Gastrocnemius medialis (tissue), 4 donors: ENCODE measurements around the gene DCTN3. TPM values are rescaled to one million over a fixed set of nuclear protein-coding genes. Genes with fewer than 3 reads are reported as not detected.
A peak's percentile ranks its signal among the peaks of the same experiment; 100 is the strongest.

Source experiments
- ATAC-seq, 2 donors: fragments of 150-250 bp; one replicate each; pipeline ENCODE4 v1.9.1; 2016
- DNase-seq, 2 donors: peaks; one replicate each; pipeline ENCODE4 v3.0.0-alpha.2; 2019
- H3K27ac ChIP-seq, 4 donors: fragments of 200-600 bp; sonication (generic); 1 replicate in 1 of 4; 2 replicates in 3 of 4; pipeline ENCODE4 v1.5.1; 2016 to 2018; ENCODE audit warnings: mild to moderate bottlenecking in 2 of 4, moderate library complexity in 1 of 4
- H3K27me3 ChIP-seq, 3 donors: fragments of 200-600 bp; sonication (generic) in 2 of 3; 1 replicate in 1 of 3; 2 replicates in 2 of 3; pipeline versions ENCODE4 v1.5.1 to v1.6.0; 2016 to 2019; ENCODE audit warnings: mild to moderate bottlenecking in 1 of 3, moderate library complexity in 1 of 3
- H3K36me3 ChIP-seq, 2 donors: fragments of 200-600 bp; sonication (generic) in 1 of 2; one replicate each; pipeline ENCODE4 v1.5.1; 2017 to 2018
- H3K4me1 ChIP-seq, 2 donors: fragments of 200-600 bp; sonication (generic) in 1 of 2; one replicate each; pipeline ENCODE4 v1.5.1; 2016 to 2017; ENCODE audit warnings: mild to moderate bottlenecking in 2 of 2
- H3K4me3 ChIP-seq, 4 donors: fragments of 200-600 bp; sonication (generic) in 3 of 4; 1 replicate in 1 of 4; 2 replicates in 3 of 4; pipeline ENCODE4 v1.5.1; 2016 to 2019; ENCODE audit warnings: mild to moderate bottlenecking in 2 of 4
- H3K9me3 ChIP-seq, 3 donors: fragments of 200-600 bp; sonication (generic) in 2 of 3; 1 replicate in 1 of 3; 2 replicates in 2 of 3; pipeline ENCODE4 v1.5.1; 2016 to 2019
- CTCF ChIP-seq, 5 experiments: fragments of 450-650 bp in 3 of 5; fragments of 200-600 bp in 2 of 5; sonication (generic) in 2 of 5; IDR thresholded peaks in 4 of 5; conservative IDR thresholded peaks in 1 of 5; 1 replicate in 4 of 5; 2 replicates in 1 of 5; pipeline ENCODE4 v1.5.1; 2016 to 2019; ENCODE audit warnings: antibody characterized with exemption in 5 of 5, mild to moderate bottlenecking in 3 of 5, moderate library complexity in 3 of 5
- POLR2A ChIP-seq, 2 donors: fragments of 450-650 bp; IDR thresholded peaks; one replicate each; pipeline ENCODE4 v1.6.1; 2017; ENCODE audit warnings: antibody characterized with exemption in 2 of 2, mild to moderate bottlenecking in 2 of 2, moderate library complexity in 2 of 2
- in situ Hi-C, 4 donors: fragments of 200-750 bp; cut with MboI; loops; one replicate each; pipeline versions ENCODE4 v1.15.0 to v1.8.0; 2017; ENCODE audit warnings: low sequenced_read_pairs in 4 of 4
- intact Hi-C: fragments of 100-400 bp; cut with DNase I; formaldehyde crosslinking; loops from one replicate; pipeline ENCODE4 v1.15.1; 2023; ENCODE audit warnings: low total_unique reads
- total RNA-seq, 4 donors: library from RNA; depleted of rRNA; stranded (reverse); fragments of >200 nt; gene quantifications; one replicate each; pipeline versions ENCODE4 v1.1.0 to v1.2.3, GENCODE V29; 2016

The DCTN3 gene
- total RNA-seq, 4 donors from 2014 or later = 62.8 to 174 (median 105) TPM

- peak in 1 of 2 donors; percentile 69 for DNase-seq
- Histone ChIP-seq H3K9me3 (no peaks in the 10 kb centered on the region), H3K27me3 (no peaks in the 10 kb centered on the region), H3K36me3 (no peaks in the 10 kb centered on the region), H3K4me3 (peak overlapping the region; percentile 61 to 82 (median 72)), H3K4me1 (peaks cover 51 to 66% of the 10 kb centered on the region in 2 donors), H3K27ac (peak overlapping the region; percentile 82 to 93 (median 86))
- ATAC-seq = peak in 1 of 2 donors; percentile 3
- intact Hi-C loops (loop anchor here (1.0 to 10.0 kb wide), 5 partner anchors 42 to 336 kb away; partner anchors contain the start of genes KIF24 and NUDT2), in situ Hi-C loops (no loop called here)
- TF ChIP-seq CTCF (IDR thresholded peaks at IDR 0.05 in 4 of 5, conservative IDR thresholded peaks at IDR 0.05 in 1 of 5) (no peak), POLR2A (IDR thresholded peaks at IDR 0.05) (no peak)
These were observed 29.7 kb downstream of the DCTN3 start for GRCh38 chr9:34590381-34591247.

- DNase-seq (peak; percentile 70 to 80), ATAC-seq (peak; percentile 44 to 48)
- H3K27me3 ChIP-seq = no peaks in the 10 kb centered on the region
- TF ChIP-seq CTCF (IDR thresholded peaks at IDR 0.05 in 4 of 5, conservative IDR thresholded peaks at IDR 0.05 in 1 of 5) = no peak
- TF ChIP-seq POLR2A (IDR thresholded peaks at IDR 0.05) = peak; percentile 93 to 96
- intact Hi-C loops = loop anchor here (2.0 to 10.0 kb wide), 4 partner anchors 89 to 335 kb away; partner anchors contain the start of genes KIF24 and NUDT2
- peak within 1 kb of the TSS; percentile 61 to 82 (median 72) for H3K4me3 ChIP-seq
- no peaks in the 10 kb centered on the region for H3K9me3 ChIP-seq
- H3K4me1 ChIP-seq = peaks cover 47 to 66% of the 10 kb centered on the region in 2 donors
- peak within 1 kb of the TSS; percentile 82 to 93 (median 86) for H3K27ac ChIP-seq
- no peaks in the 10 kb centered on the region for H3K36me3 ChIP-seq
- in situ Hi-C loops = no loop called here
These were observed 30.5 kb downstream of the DCTN3 start, which contains the start of gene CNTFR for GRCh38 chr9:34589636-34590380. Gene CNTFR, minus strand, starts transcription at chr9:34589724. Its CDS starts 20,743 bp downstream, at chr9:34568981.

- Histone ChIP-seq H3K4me3 (peak overlapping the region; percentile 56 to 82 (median 67)), H3K4me1 (peaks cover 44 to 67% of the 10 kb centered on the region in 2 donors), H3K36me3 (no peaks in the 10 kb centered on the region), H3K9me3 (no peaks in the 10 kb centered on the region), H3K27ac (peak overlapping the region; percentile 66 to 93 (median 85)), H3K27me3 (no peaks in the 10 kb centered on the region)
- peak in 1 of 2 donors; percentile 7 for ATAC-seq
- in situ Hi-C loops = no loop called here
- peak in 1 of 2 donors; percentile 46 for DNase-seq
- intact Hi-C loops = no loop called here
- TF ChIP-seq POLR2A (IDR thresholded peaks at IDR 0.05) (no peak), CTCF (IDR thresholded peaks at IDR 0.05 in 4 of 5, conservative IDR thresholded peaks at IDR 0.05 in 1 of 5) (no peak)
These were observed 31.3 kb downstream of the DCTN3 start for GRCh38 chr9:34588671-34589635.

GRCh38 chr9:34587271-34587670, 33.0 kb downstream of the DCTN3 start:
- H3K27me3 ChIP-seq = no peaks in the 10 kb centered on the region
- DNase-seq (no peak), ATAC-seq (no peak)
- TF ChIP-seq POLR2A (IDR thresholded peaks at IDR 0.05) = no peak
- no peak for TF ChIP-seq CTCF (IDR thresholded peaks at IDR 0.05 in 4 of 5, conservative IDR thresholded peaks at IDR 0.05 in 1 of 5)
- H3K4me3 ChIP-seq = peak overlapping the region in 3 of 4 donors; percentile 56 to 82 (median 76)
- intact Hi-C loops = no loop called here
- in situ Hi-C loops = no loop called here
- H3K27ac ChIP-seq = peak overlapping the region in 3 of 4 donors; percentile 82 to 93 (median 88)
- no peaks in the 10 kb centered on the region for H3K36me3 ChIP-seq
- no peaks in the 10 kb centered on the region for H3K9me3 ChIP-seq
- H3K4me1 ChIP-seq = peaks cover 35 to 67% of the 10 kb centered on the region in 2 donors
